HG03064 (cell line): ENCODE measurements around the gene WBP1.

ENCODE experiments used
- ATAC-seq: cut with Tn5 transposase; IDR thresholded peaks from one replicate; pipeline ENCODE4 v1.9.1; 2021; ENCODE audit warnings: low read depth; ENCODE audit not compliant: unreplicated experiment

Gene WBP1

GRCh38 chr2:74501335-74502071 lies 43.3 kb downstream of the WBP1 start:
- no peak for ATAC-seq

- no peak for ATAC-seq
Measured at GRCh38 chr2:74502147-74502719, 44.0 kb downstream of the WBP1 start.

GRCh38 chr2:74502720-74503505 lies 44.7 kb downstream of the WBP1 start:
- no peak for ATAC-seq

GRCh38 chr2:74503506-74504475 lies 45.6 kb downstream of the WBP1 start:
- ATAC-seq = no peak

GRCh38 chr2:74504591-74504990 lies 46.4 kb downstream of the WBP1 start:
- ATAC-seq = no peak

GRCh38 chr2:74505448-74506246 lies 47.4 kb downstream of the WBP1 start:
- no peak for ATAC-seq

GRCh38 chr2:74507145-74507925 lies 49.1 kb downstream of the WBP1 start, which contains the start of gene PCGF1:
Gene PCGF1 (minus strand): TSS chr2:74507695. CDS start chr2:74507668, 27 bp downstream.
- ATAC-seq = peak; percentile 80

GRCh38 chr2:74507926-74508520 lies 49.8 kb downstream of the WBP1 start:
- peak; percentile 5 for ATAC-seq

- ATAC-seq = no peak
Measured at GRCh38 chr2:74510272-74510671, 52.0 kb downstream of the WBP1 start.
